H1 (cell line): ENCODE measurements around the gene GTPBP10. TPM values are rescaled to one million over a fixed set of nuclear protein-coding genes. Genes with fewer than 3 reads are reported as not detected.

ENCODE experiments used
- ATF3 ChIP-seq: IDR thresholded peaks from 2 replicates; pipeline ENCODE4 v1.6.1; 2011; ENCODE audit warnings: low read depth, mild to moderate bottlenecking, low read length; ENCODE audit not compliant: insufficient read depth
- EZH2 ChIP-seq: fragments of 200-600 bp; sonication (generic); IDR thresholded peaks from 2 replicates; pipeline ENCODE4 v1.7.1; 2012; ENCODE audit warnings: low read depth, mild to moderate bottlenecking, moderate library complexity, low read length, inconsistent platforms; ENCODE audit not compliant: severe bottlenecking
- RXRA ChIP-seq: IDR thresholded peaks from 2 replicates; pipeline ENCODE4 v1.6.1; 2011; ENCODE audit warnings: low read depth, mild to moderate bottlenecking, low read length, moderate library complexity; ENCODE audit not compliant: insufficient read depth
- SAP30 ChIP-seq: fragments of 300-600 bp; sonication (generic); IDR thresholded peaks from 2 replicates; pipeline ENCODE4 v1.7.1; 2012; ENCODE audit warnings: low read length, moderate library complexity, mild to moderate bottlenecking, inconsistent platforms; ENCODE audit not compliant: insufficient read depth, insufficient replicate concordance
- SP2 ChIP-seq: IDR thresholded peaks from 2 replicates; pipeline ENCODE4 v1.6.1; 2012; ENCODE audit warnings: mild to moderate bottlenecking, low read length, inconsistent platforms
- TAF7 ChIP-seq: optimal IDR thresholded peaks from 2 replicates; pipeline ENCODE3; 2011; ENCODE audit warnings: low read depth, mild to moderate bottlenecking, inconsistent platforms, low read length, moderate library complexity, borderline replicate concordance
- polyA plus RNA-seq, 7 experiments: library from polyadenylated mRNA; depleted of rRNA in 3 of 7; stranded (reverse) in 5 of 7; unstranded in 2 of 7; fragments of >200 nt in 5 of 7; fragments of 200-250 nt in 2 of 7; gene quantifications; 1 replicate in 5 of 7; 2 replicates in 1 of 7; 4 replicates in 1 of 7; pipeline versions ENCODE4 v1.2.1 to v1.2.3, GENCODE V29; 2011 to 2013; ENCODE audit warnings: missing spikeins in 2 of 7, mixed read lengths in 2 of 7
- total RNA-seq: library from RNA; stranded (reverse); fragmentation: NEBNext Ultra II Directional; extraction: Animal tissue kit (Norgen Biotek cat#: 25700); gene quantifications from 2 replicates; pipeline ENCODE4 v1.2.1, GENCODE V29; 2021

GTPBP10 gene
- total and polyA plus RNA-seq, 2 of the 8 experiments (the other 6 are each of a cell fraction or from before 2014, with no cell fraction given): 4.4 to 21.2 TPM

DNA sequence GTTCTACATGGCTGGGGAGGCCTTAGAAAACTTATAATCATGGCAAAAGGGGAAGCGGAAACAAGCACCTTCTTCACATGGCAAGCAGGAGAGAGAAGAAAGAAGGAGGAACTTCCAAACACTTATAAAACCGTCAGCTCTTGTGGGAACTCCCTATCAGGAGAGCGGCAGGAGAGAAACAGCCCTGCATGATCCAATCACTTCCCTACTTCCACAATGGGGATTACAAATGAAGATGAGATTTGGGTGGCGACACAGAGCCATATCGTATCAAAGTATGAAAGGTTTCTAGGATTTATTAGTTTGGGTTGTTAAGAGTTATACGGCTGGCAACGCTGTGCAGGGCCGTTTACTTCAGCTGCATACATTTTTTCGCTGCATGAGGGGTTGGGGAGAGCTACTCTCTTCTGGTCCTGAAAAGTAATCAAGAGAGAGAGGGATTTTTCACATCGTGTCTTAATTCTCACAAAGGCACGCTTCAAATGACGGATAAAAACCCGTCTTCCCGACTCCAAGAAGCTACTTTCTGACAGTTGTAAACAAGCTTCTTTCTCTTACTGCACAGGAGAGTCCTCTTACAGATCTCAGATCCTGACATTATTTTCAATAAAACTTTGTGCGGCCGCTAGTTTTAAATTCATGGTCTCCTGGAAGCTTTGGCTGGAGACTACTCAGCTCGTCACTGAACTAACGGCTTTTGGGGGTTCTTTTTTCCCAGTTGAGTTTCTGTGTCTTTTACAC, 751 bp upstream of the GTPBP10 start (continued):
- TF ChIP-seq SAP30 (no peak), RXRA (no peak), TAF7 (no peak), ATF3 (no peak), SP2 (no peak), EZH2 (no peak)
